PC-3 (cell line): ENCODE measurements around the gene APLP1.

Experiments
- CTCF ChIP-seq: fragments of 300-600 bp; sonication (generic); conservative IDR thresholded peaks from 2 replicates; pipeline ENCODE4 v1.5.1; 2017; ENCODE audit warnings: antibody characterized with exemption, low read depth, mild to moderate bottlenecking, low read length
- EZH2phosphoT487 ChIP-seq: fragments of 300-600 bp; sonication (generic); IDR thresholded peaks from 2 replicates; pipeline ENCODE4 v1.6.1; 2018; ENCODE audit warnings: mild to moderate bottlenecking, antibody characterized with exemption, low read length, borderline replicate concordance

- TF ChIP-seq CTCF, result no peak
- TF ChIP-seq EZH2phosphoT487, result no peak
Measured at GRCh38 chr19:35874392-35874930, 6.1 kb downstream of the APLP1 start.
